Activated CD4-positive, alpha-beta T cell treated with anti-CD3 and anti-CD28 coated beads for 36 hours (primary cell): Measurements from ENCODE around the gene PLEKHH1. TPM values are rescaled to one million over a fixed set of nuclear protein-coding genes. Genes with fewer than 3 reads are reported as not detected.
"Not testable (repeated sequence)": the region's sequence is repeated elsewhere in the genome, so short reads cannot be mapped to it uniquely, and the experiment has no call there.

Source experiments
- ATAC-seq: fragments of 200-7000 bp; cut with Tn5 transposase; one replicate; pipeline ENCODE4 v1.10.0; 2021; ENCODE audit warnings: mild to moderate bottlenecking, moderate library complexity
- CTCF ChIA-PET: fragments of 350-600 bp; sonication (Branson Sonifier 250); formaldehyde crosslinking; loops from one replicate; lab custom pipeline; 2021; ENCODE audit warnings: antibody characterized with exemption; lab: Charles Lee
- POLR2A ChIA-PET: fragments of 350-600 bp; sonication (Branson Sonifier 250); formaldehyde crosslinking; loops from one replicate; lab custom pipeline; 2021; ENCODE audit warnings: antibody characterized with exemption, inconsistent platforms; lab: Charles Lee
- DNase-seq: peaks from one replicate; pipeline ENCODE4 v3.0.0-alpha.2; 2020
- H3K27ac Mint-ChIP-seq: one replicate; pipeline ENCODE4 v1.8.0; 2021; ENCODE audit warnings: mixed read lengths
- H3K27me3 Mint-ChIP-seq: one replicate; pipeline ENCODE4 v1.8.0; 2021; ENCODE audit warnings: mixed read lengths
- H3K36me3 Mint-ChIP-seq: one replicate; pipeline ENCODE4 v1.8.0; 2021; ENCODE audit warnings: low read depth, mixed read lengths
- H3K4me1 Mint-ChIP-seq: one replicate; pipeline ENCODE4 v1.8.0; 2021; ENCODE audit warnings: mixed read lengths
- H3K4me3 Mint-ChIP-seq: one replicate; pipeline ENCODE4 v1.8.0; 2021; ENCODE audit warnings: mild to moderate bottlenecking, moderate library complexity, mixed read lengths
- H3K9me3 Mint-ChIP-seq: one replicate; pipeline ENCODE4 v1.8.0; 2021; ENCODE audit warnings: low read depth, mixed read lengths
- intact Hi-C, 2 experiments: fragments of 100-400 bp; cut with DNase I in 1 of 2; cut with micrococcal nuclease in 1 of 2; formaldehyde crosslinking; loops; one replicate each; pipeline versions ENCODE4 v1.14.2 to v1.15.1; 2022 to 2024; cut with DNase I, micrococcal nuclease
- total RNA-seq, 2 experiments: library from RNA; stranded (reverse); gene quantifications; one replicate each; pipeline ENCODE4 v1.2.3, GENCODE V29; 2021

Gene PLEKHH1
- total RNA-seq, 2 experiments from 2014 or later = 4.1 to 5.7 TPM

- intact Hi-C loops = loop anchor here in 1 of 2 experiments (5.0 to 10.0 kb wide), 2 partner anchors 1096 to 1192 kb away; partner anchors contain the start of genes GPHN and ZFP36L1
- no peaks in the 10 kb centered on the region for H3K9me3 Mint-ChIP-seq
- no peak overlapping the region for H3K27ac Mint-ChIP-seq
- H3K4me1 Mint-ChIP-seq = peaks cover 22% of the 10 kb centered on the region
- no peaks in the 10 kb centered on the region for H3K27me3 Mint-ChIP-seq
- ChIA-PET CTCF (interaction anchor here (1.2 kb wide), 1 partner anchor 77 kb away, joined by 3 read pairs; no protein-coding TSS in a partner anchor), POLR2A (no interaction called here)
- no peak for ATAC-seq
- DNase-seq = no peak
- H3K36me3 Mint-ChIP-seq = peaks cover 3% of the 10 kb centered on the region
- no peak overlapping the region for H3K4me3 Mint-ChIP-seq
These were observed 70.0 kb downstream of the PLEKHH1 start for GRCh38 chr14:67602995-67603545.

- Mint-ChIP-seq H3K9me3 (no peaks in the 10 kb centered on the region), H3K36me3 (no peaks in the 10 kb centered on the region), H3K4me1 (peaks cover 13% of the 10 kb centered on the region), H3K4me3 (no peak overlapping the region), H3K27ac (no peak overlapping the region), H3K27me3 (no peaks in the 10 kb centered on the region)
- no peak for ATAC-seq
- DNase-seq = no peak
- ChIA-PET POLR2A (no interaction called here), CTCF (no interaction called here)
- intact Hi-C loops = loop anchor here in 1 of 2 experiments (10.0 kb wide), 1 partner anchor 1187 kb away; the partner anchor contains the start of gene ZFP36L1
These were observed 74.6 kb downstream of the PLEKHH1 start for GRCh38 chr14:67607646-67608045.

DNA sequence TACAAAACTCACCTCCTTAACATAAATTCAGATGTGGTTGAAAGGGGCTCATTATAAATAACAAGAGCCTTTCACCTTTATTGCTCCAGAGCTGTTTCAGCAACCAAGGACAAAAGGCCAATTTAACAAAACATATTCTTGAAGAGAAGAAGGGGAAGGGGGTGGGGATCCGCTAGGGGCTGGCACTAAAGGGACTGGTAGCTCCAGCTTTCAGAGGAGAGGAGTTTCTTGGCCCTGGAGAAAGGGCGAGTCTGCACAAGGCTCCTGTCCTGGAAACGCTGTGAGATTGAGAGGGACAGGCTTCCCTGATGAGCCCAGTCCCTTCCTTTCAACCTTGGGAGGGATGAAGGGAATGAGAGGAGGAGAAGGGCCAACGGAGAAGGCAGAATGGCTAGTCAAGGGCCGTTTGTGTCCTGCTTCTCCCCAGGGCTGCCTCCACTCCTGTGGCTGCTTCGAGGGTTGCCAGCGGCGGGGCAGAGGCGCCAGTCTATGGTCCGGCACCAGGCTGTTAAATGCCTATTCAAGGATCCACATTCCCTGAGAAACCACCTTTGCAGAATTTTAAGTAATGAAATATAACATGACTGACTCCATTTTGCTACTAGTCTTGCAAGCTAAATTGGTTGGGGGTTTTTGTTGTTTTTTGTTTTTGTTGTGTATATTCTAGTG, 76.7 kb downstream of the PLEKHH1 start:
- ChIA-PET POLR2A (no interaction called here), CTCF (interaction anchor here (0.7 to 3.0 kb wide), 9 partner anchors 9 to 183 kb away, joined by 3 to 16 read pairs (median 4); partner anchors contain the start of genes ARG2 and PIGH)
- H3K27ac Mint-ChIP-seq = no peak overlapping the region
- no peak for DNase-seq
- H3K4me3 Mint-ChIP-seq = no peak overlapping the region
- H3K27me3 Mint-ChIP-seq = no peaks in the 10 kb centered on the region
- no peaks in the 10 kb centered on the region for H3K9me3 Mint-ChIP-seq
- peaks cover 13% of the 10 kb centered on the region for H3K4me1 Mint-ChIP-seq
- no peak for ATAC-seq
- intact Hi-C loops = loop anchor here in 1 of 2 experiments (10.0 kb wide), 2 partner anchors 365 to 1185 kb away; partner anchors contain the start of genes PALS1 and ZFP36L1
- H3K36me3 Mint-ChIP-seq = no peaks in the 10 kb centered on the region

DNA sequence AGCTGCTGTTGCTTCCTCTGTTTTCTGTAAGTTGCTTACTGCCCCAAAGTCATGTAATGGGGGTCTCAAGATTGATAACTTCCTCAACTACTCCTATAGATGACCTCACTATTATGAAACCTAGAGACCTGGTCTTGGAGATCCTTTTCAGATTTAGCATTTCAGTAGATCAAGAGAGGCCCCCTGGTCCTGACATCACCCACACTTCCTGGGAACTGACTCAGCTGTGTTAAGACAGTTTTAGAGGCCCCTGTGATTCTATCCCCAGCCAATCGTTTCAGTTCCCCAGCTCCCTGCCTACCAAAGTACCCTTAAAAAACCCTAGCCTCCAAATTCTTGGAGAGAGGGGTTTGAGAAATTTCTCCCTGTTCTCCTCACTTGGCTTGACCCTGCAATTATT, 77.4 kb downstream of the PLEKHH1 start:
- Mint-ChIP-seq H3K9me3 (no peaks in the 10 kb centered on the region), H3K4me1 (peaks cover 13% of the 10 kb centered on the region), H3K27me3 (no peaks in the 10 kb centered on the region), H3K4me3 (no peak overlapping the region), H3K36me3 (no peaks in the 10 kb centered on the region), H3K27ac (no peak overlapping the region)
- ATAC-seq (peak; percentile 93), DNase-seq (peak; percentile 49)
- POLR2A ChIA-PET = no interaction called here
- intact Hi-C loops = loop anchor here in 1 of 2 experiments (10.0 kb wide), 1 partner anchor 366 kb away; the partner anchor contains the start of gene PALS1
- CTCF ChIA-PET = interaction anchor here (0.7 to 3.0 kb wide), 8 partner anchors 8 to 184 kb away, joined by 3 to 16 read pairs (median 4); partner anchors contain the start of genes ARG2 and PIGH

DNA sequence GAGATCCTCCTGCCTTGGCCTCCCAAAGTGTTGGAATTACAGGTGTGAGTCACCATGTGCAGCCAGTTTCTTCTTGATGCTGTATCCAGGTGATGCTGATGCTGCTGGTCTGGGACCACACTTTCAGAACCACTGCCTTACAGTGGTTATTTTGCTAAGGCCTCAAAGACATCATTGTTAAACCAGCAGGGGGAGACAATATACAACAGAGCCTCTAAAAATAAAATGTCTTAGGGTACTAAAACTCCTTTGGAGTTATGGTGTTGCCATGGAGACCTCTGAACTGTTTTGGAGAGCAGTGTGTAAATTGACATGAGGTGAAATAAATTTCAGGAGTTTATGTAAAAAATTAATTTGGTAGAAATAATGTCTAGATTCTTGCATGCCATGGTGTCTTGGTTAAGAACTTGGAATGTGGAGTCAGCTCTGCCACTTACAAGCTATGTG, 85.5 kb downstream of the PLEKHH1 start:
- peak overlapping the region; percentile 43 for H3K27ac Mint-ChIP-seq
- peaks cover 8% of the 10 kb centered on the region for H3K27me3 Mint-ChIP-seq
- no peaks in the 10 kb centered on the region for H3K36me3 Mint-ChIP-seq
- ChIA-PET CTCF (interaction anchor here (0.7 to 3.8 kb wide), 34 partner anchors 8 to 1508 kb away, joined by 3 to 87 read pairs (median 5); partner anchors contain the start of genes PIGH, PLEKHH1, RDH11 and RDH12), POLR2A (interaction anchor here (0.6 to 1.0 kb wide), 3 partner anchors 19 to 55 kb away, joined by 3 to 7 read pairs (median 6); partner anchors contain the start of gene PIGH)
- ATAC-seq (peak; percentile 43), DNase-seq (peak; percentile 30)
- no peaks in the 10 kb centered on the region for H3K9me3 Mint-ChIP-seq
- H3K4me3 Mint-ChIP-seq = peak overlapping the region; percentile 77
- intact Hi-C loops = loop anchor here (1.0 to 10.0 kb wide), 10 partner anchors 18 to 1534 kb away; partner anchors contain the start of genes PIGH (in 2 of the 2), RDH11 (in 2 of the 2), DCAF5 (in 1 of the 2) and EIF2S1 (in 1 of the 2)
- peaks cover 31% of the 10 kb centered on the region for H3K4me1 Mint-ChIP-seq

- H3K36me3 Mint-ChIP-seq = no peaks in the 10 kb centered on the region
- CTCF ChIA-PET = interaction anchor here (0.7 to 3.8 kb wide), 37 partner anchors 8 to 215 kb away, joined by 3 to 87 read pairs (median 5); partner anchors contain the start of genes PIGH, PLEKHH1, RDH11 and RDH12
- DNase-seq (peak; percentile 99), ATAC-seq (peak; percentile 88)
- peak within 1 kb of the TSS; percentile 73 for H3K27ac Mint-ChIP-seq
- H3K9me3 Mint-ChIP-seq = no peaks in the 10 kb centered on the region
- H3K27me3 Mint-ChIP-seq = peaks cover 8% of the 10 kb centered on the region
- peak within 1 kb of the TSS; percentile 77 for H3K4me3 Mint-ChIP-seq
- intact Hi-C loops = loop anchor here (1.0 to 10.0 kb wide), 11 partner anchors 19 to 1533 kb away; partner anchors contain the start of genes RDH11 (in 2 of the 2), DCAF5 (in 1 of the 2), EIF2S1 (in 1 of the 2) and PALS1 (in 1 of the 2)
- H3K4me1 Mint-ChIP-seq = peaks cover 31% of the 10 kb centered on the region
- POLR2A ChIA-PET = interaction anchor here (0.6 to 1.0 kb wide), 3 partner anchors 20 to 54 kb away, joined by 3 to 7 read pairs (median 6); partner anchors contain the start of gene PIGH
These were observed 86.5 kb downstream of the PLEKHH1 start, which contains the start of gene ARG2 for GRCh38 chr14:67619446-67620216. TSS of gene ARG2 (plus strand) at chr14:67619920. CDS start at chr14:67619978, 58 bp downstream.

GRCh38 chr14:67620217-67620785, 87.2 kb downstream of the PLEKHH1 start:
- intact Hi-C loops = loop anchor here in 1 of 2 experiments (1.0 kb wide), 1 partner anchor 199 kb away; the partner anchor contains the start of gene RAD51B
- DNase-seq = peak; percentile 36
- peaks cover 31% of the 10 kb centered on the region for H3K4me1 Mint-ChIP-seq
- no peak for ATAC-seq
- no peaks in the 10 kb centered on the region for H3K36me3 Mint-ChIP-seq
- peaks cover 8% of the 10 kb centered on the region for H3K27me3 Mint-ChIP-seq
- ChIA-PET CTCF (interaction anchor here (0.7 to 3.8 kb wide), 12 partner anchors 11 to 260 kb away, joined by 3 to 87 read pairs (median 6); partner anchors contain the start of genes ATP6V1D, EIF2S1, PIGH and RDH11), POLR2A (interaction anchor here (0.7 kb wide), 1 partner anchor 22 kb away, joined by 3 read pairs; no protein-coding TSS in a partner anchor)
- peak overlapping the region; percentile 77 for H3K4me3 Mint-ChIP-seq
- H3K9me3 Mint-ChIP-seq = no peaks in the 10 kb centered on the region
- peak overlapping the region; percentile 51 for H3K27ac Mint-ChIP-seq

DNA sequence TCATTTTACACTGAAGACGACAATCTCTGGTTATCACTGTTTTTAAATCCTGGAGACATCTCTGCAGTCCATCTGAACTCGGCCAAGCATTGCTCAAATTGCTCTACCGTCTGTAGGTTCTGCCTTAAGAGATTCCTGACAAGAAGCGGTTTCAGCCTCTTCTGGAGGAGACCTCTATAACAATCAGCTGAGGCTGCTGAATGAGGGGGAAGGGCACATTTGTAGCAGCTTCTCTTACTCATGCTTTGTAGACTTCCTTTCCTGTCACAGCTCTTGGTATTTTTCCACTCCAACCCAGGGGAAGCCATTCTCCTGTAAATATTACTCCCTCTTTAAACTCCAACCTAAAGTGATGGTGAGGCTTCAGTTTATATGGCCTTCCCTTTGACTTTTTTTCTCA, 89.6 kb downstream of the PLEKHH1 start:
- ChIA-PET CTCF (interaction anchor here (0.6 to 1.5 kb wide), 6 partner anchors 17 to 135 kb away, joined by 3 to 5 read pairs (median 4); partner anchors contain the start of gene PIGH), POLR2A (interaction anchor here (0.6 kb wide), 1 partner anchor 22 kb away, joined by 4 read pairs; the partner anchor contains the start of gene PIGH)
- no peaks in the 10 kb centered on the region for H3K9me3 Mint-ChIP-seq
- H3K27me3 Mint-ChIP-seq = peaks cover 8% of the 10 kb centered on the region
- intact Hi-C loops = no loop called here
- DNase-seq = peak; percentile 57
- H3K4me1 Mint-ChIP-seq = peaks cover 31% of the 10 kb centered on the region
- ATAC-seq = peak; percentile 32
- no peak overlapping the region for H3K4me3 Mint-ChIP-seq
- H3K36me3 Mint-ChIP-seq = no peaks in the 10 kb centered on the region
- peak overlapping the region; percentile 82 for H3K27ac Mint-ChIP-seq

DNA sequence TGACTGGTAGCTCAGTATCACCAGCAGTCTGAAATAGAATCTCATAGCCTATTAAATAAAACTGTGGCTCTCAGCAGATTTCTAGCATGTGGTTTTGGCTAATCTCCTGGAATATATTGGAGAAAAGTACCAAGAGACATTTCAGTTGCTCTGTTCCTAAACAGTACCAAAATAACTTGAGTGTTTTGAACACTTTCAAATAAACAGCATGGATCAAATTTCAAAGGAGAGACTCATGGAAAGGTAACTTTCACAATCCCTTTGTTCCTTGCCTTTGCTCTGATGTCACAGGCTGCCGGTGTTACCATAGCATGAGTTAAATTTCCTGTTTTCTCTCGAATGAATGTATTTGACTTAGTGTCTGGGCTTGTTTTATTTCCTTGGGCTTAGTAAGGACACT, 90.0 kb downstream of the PLEKHH1 start:
- no peak for ATAC-seq
- DNase-seq = peak; percentile 15
- Mint-ChIP-seq H3K9me3 (no peaks in the 10 kb centered on the region), H3K4me1 (peaks cover 31% of the 10 kb centered on the region), H3K27me3 (peaks cover 8% of the 10 kb centered on the region), H3K36me3 (no peaks in the 10 kb centered on the region), H3K27ac (peak overlapping the region; percentile 82), H3K4me3 (no peak overlapping the region)
- ChIA-PET CTCF (interaction anchor here (0.6 to 1.5 kb wide), 6 partner anchors 17 to 81 kb away, joined by 3 to 5 read pairs (median 4); partner anchors contain the start of gene PIGH), POLR2A (no interaction called here)
- intact Hi-C loops = no loop called here

DNA sequence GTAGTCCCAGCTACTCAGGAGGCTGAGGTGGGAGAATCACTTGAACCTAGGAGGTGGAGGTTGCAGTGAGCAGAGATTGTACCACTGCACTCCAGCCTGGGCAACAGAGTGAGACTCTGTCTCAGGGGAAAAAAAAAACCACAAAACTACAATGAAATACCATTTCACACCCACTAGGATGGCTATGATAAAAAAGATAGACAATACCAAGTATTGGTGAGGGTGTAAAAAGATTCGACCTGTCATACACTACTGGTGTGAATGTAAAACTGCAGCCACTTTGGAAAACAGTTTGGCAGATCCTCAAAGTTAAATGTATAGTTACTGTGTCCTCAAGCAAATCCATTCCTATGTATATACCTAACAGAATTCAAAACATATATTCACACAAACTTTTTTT, 93.0 kb downstream of the PLEKHH1 start:
- ATAC-seq, POLR2A ChIA-PET, H3K9me3 Mint-ChIP-seq, H3K27ac Mint-ChIP-seq, H3K36me3 Mint-ChIP-seq, H3K27me3 Mint-ChIP-seq, intact Hi-C loops, CTCF ChIA-PET, DNase-seq, H3K4me3 Mint-ChIP-seq: not testable (repeated sequence)
- H3K4me1 Mint-ChIP-seq = peaks cover 15% of the 10 kb centered on the region
